Activated T-cell treated with anti-CD3 and anti-CD28 coated beads for 24 hours (primary cell): ENCODE data around the gene RBX1.
"Not testable (repeated sequence)": the region's sequence is repeated elsewhere in the genome, so short reads cannot be mapped to it uniquely, and the experiment has no call there.

Source experiments
- DNase-seq: peaks from one replicate; pipeline ENCODE4 v3.0.0-alpha.2; 2020; ENCODE audit warnings: low read depth

RBX1 gene

DNA sequence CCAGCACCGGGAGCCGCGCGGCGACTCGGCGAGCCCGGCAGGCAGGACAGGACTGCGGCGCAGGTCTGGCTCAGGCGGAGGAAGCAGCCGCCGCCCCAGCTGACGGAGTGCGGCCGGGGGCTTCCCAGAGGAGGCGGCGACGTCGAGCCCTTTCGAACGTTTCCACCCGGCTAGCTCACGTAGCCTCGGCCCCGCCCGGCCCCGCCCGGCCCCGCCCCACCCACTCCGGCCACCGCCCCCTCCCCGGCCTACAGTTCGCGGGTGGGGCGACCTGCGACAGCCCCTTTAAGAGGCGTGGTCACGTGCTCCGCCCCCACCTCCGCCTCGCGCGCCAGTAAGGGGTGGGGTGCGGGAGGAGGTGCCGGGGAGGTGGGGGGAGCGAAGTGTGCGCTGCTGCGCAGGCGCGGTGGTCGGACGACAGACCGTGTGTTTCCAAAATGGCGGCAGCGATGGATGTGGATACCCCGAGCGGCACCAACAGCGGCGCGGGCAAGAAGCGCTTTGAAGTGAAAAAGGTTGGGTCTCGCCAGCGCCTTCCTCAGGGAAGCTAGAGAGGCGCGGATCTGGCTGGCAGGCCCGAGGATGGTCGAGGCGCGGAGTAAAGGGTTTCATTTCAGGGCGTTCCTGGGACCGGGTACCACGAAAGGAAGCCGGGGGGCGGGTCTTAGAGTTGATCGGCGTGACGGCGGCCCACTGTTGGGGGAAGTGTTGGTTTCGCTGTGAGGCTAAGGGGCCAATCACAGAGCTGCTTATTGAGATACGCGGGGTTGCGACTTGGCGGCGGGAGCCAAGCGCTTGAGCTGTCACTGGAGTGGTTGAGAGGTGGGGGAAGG is at the start of gene RBX1:
Gene RBX1, plus strand, starts transcription at position 417 of the 833 bp plus-strand sequence. Its CDS starts 21 bp downstream, at position 438.
- DNase-seq = peak; percentile 97

DNA sequence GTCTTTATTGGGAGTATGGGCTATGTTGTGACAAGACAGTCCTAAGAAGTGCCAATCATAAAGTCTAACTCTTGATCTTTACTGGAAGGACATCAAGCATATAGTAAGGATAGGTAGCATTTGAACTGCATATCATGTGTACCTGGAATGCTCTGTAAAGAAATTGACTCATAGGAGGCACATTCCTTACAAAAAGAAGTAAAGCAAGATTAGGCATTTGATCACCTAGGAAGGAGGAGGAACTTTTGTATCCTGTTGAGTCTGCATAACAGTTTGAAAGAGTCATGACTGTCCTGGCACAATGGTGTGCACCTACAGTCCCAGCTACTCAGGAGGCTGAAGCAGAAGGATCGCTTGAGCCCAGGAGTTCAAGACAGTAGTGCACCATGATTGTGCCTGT is 47.1 kb upstream of the RBX1 start:
- no peak for DNase-seq

- no peak for DNase-seq
Observed at GRCh38 chr22:40908895-40909294, 42.3 kb upstream of the RBX1 start.

GRCh38 chr22:40911772-40912171 is 39.4 kb upstream of the RBX1 start:
- no peak for DNase-seq

DNA sequence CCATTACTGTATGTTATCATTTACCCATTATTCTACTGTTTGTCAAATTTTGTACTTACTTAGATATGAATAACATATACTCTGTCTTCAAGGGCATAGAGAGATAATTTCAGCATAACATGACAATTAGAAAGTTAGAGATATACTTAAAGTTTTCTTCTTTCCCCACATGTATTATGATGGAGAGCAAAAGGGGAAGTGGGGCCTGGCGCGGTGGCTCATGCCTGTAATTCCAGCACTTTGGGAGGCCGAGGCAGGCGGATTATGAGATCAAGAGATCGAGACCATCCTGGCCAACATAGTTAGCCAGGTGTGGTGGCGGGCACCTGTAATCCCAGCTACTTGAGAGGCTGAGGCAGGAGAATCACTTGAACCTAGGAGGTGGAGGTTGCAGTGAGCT is 38.2 kb upstream of the RBX1 start:
- DNase-seq = not testable (repeated sequence)

DNA sequence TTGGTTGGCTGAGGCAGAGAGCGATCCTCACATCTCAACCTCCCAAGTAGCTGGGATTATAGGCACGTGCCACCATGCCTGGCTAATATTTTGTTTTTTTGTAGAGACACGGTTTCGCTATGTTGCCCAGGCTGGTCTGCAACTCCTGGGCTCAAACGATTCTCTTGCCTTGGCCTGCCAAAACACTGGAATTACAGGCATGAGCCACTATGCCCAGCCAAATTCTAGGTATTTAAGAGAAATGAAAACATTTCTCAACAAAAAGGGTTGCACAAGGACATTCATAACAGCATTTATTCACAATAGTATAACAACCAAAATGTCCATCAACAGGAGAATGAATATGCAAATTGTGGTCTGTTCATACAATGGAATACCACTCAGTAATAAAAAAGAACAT is 31.7 kb upstream of the RBX1 start:
- no peak for DNase-seq

GRCh38 chr22:40920526-40920925 is 30.7 kb upstream of the RBX1 start:
- no peak for DNase-seq

DNA sequence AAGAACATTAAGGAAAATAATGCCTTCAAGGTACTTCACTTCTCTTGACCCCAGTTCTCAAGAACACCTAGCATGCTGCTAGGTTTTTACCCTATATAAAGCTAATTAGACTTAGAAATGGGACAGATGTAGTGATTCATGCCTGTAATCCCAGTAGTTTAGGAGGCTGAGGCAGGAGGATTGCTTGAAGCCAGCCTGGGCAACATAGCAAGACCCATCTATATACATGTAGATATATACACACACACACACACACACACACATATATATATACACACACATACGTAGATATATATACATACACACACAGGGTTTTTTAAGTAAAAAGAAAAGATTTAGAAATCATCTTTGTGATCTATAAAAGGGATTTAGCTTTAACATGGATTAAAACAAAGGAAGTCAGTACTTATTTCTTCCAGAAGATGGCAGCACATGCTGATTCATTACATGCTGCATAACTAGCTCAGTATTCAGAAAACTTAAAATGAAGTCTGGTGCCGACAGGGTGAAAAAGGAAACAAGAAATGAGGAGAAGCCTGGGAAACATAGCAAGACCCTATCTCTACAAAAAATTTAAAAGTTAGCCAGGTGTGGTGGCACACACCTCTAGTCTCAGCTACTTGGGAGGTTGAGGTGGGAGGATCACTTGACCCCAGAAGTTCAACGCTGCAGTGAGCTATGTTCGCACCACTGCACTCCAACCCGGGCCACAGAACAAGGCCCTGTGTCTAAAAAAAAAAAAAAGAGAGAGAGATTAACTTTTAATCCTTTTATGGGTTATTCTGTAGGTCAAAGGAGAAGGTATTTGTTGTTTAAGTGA is 28.5 kb upstream of the RBX1 start:
- DNase-seq = no peak

GRCh38 chr22:40928657-40929056 is 22.5 kb upstream of the RBX1 start:
- DNase-seq = no peak

GRCh38 chr22:40932396-40932795 is 18.8 kb upstream of the RBX1 start:
- no peak for DNase-seq

GRCh38 chr22:40939202-40939601 is 12.0 kb upstream of the RBX1 start:
- no peak for DNase-seq

GRCh38 chr22:40951795-40952605 is 822 bp downstream of the RBX1 start:
- no peak for DNase-seq

DNA sequence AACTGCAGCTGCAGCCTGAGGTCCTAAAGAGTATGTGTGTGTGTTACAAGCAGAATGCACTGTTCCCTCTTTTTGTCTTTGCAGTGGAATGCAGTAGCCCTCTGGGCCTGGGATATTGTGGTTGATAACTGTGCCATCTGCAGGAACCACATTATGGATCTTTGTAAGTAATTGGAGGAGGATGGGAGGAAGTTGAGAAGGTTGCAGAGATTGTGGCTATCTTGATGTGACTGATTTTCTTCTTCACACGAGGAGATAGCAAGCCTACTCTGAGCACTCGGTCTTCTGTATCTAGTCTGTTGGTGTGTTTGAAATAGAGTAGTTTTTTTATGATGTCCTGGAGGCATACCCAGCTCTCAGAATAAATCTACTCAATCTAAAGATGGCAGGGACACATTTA is 2.3 kb downstream of the RBX1 start:
- DNase-seq = no peak

GRCh38 chr22:40954113-40954512 is 2.9 kb downstream of the RBX1 start:
- DNase-seq = no peak

- DNase-seq = no peak
Observed at GRCh38 chr22:40955571-40955970, 4.4 kb downstream of the RBX1 start.

- DNase-seq = no peak
Observed at GRCh38 chr22:40957601-40958000, 6.4 kb downstream of the RBX1 start.

GRCh38 chr22:40958299-40958698 is 7.1 kb downstream of the RBX1 start:
- no peak for DNase-seq

GRCh38 chr22:40960145-40960544 is 9.0 kb downstream of the RBX1 start:
- no peak for DNase-seq

DNA sequence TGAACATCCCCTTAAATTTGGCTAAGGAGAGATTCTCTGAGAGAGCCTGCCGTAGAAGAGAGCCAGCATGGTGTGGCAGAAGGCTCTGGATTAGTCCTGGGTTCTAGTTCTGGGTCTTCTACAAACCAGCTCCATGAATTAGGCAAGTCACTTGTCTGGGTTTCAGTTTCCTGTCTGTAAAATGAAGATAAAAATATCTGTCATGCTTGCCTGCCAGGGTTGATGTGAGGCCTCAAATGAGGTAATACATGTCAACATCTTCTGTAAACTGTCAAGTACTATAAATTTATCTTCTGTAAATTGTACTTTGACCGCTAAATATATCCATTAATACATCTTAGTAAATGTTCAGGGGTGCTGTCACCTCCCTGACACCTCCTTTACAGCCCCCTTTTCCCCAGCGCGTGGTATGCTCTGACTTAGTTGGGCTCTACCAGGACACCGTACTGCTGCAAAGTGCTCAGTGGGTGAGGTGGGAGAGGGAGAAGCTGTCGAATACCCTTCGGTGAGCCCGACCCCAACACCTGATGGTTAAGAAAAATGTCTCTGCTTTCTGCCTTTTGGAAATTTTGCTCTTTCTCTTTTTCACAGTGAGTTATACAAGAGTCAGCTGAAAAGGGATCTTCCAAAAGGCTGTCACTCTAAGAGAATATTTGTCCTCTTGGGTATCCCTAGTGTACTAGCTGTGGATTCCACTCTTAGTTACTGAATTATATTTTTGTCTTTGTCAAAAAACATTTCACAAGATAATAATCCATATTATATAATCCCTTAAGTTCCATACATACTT is 15.0 kb downstream of the RBX1 start:
- no peak for DNase-seq

DNA sequence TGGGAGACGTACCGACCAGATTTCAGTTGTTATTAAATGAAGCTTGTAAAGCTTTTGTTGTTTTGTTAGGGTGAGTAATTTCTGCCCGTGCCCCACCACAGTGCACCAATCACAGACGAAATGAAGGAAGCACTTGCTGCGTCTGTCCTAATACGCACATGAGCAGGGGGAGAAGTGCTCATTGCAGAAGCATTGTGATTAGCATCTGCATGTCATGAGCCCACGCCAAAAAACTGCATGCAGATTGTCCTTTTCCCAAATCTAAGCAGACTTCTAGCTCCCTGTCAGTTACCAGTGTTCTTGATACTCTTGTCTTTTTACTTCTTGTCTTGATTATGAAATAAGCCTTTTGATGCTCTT is 15.5 kb downstream of the RBX1 start:
- DNase-seq = no peak

GRCh38 chr22:40967111-40967760 is 16.1 kb downstream of the RBX1 start:
- DNase-seq = no peak
